KOPT-K1 (cell line): ENCODE results near the gene OR5K2.

Source experiments
- H3K27ac ChIP-seq: fragments of 200-600 bp; sonication (generic); 2 replicates; pipeline ENCODE4 v1.5.1; 2016; ENCODE audit warnings: antibody characterized with exemption, mild to moderate bottlenecking, low read depth, low read length; ENCODE audit not compliant: poor library complexity, severe bottlenecking
- H3K36me3 ChIP-seq: fragments of 200-600 bp; sonication (generic); 2 replicates; pipeline ENCODE4 v1.5.1; 2017; ENCODE audit warnings: antibody characterized with exemption, mild to moderate bottlenecking, low read length, moderate library complexity; ENCODE audit not compliant: insufficient read depth
- H3K9me3 ChIP-seq: fragments of 200-600 bp; sonication (generic); 2 replicates; pipeline ENCODE4 v1.5.1; 2017; ENCODE audit warnings: antibody characterized with exemption, low read length, mild to moderate bottlenecking; ENCODE audit not compliant: insufficient read depth, poor library complexity, severe bottlenecking

The OR5K2 gene

DNA sequence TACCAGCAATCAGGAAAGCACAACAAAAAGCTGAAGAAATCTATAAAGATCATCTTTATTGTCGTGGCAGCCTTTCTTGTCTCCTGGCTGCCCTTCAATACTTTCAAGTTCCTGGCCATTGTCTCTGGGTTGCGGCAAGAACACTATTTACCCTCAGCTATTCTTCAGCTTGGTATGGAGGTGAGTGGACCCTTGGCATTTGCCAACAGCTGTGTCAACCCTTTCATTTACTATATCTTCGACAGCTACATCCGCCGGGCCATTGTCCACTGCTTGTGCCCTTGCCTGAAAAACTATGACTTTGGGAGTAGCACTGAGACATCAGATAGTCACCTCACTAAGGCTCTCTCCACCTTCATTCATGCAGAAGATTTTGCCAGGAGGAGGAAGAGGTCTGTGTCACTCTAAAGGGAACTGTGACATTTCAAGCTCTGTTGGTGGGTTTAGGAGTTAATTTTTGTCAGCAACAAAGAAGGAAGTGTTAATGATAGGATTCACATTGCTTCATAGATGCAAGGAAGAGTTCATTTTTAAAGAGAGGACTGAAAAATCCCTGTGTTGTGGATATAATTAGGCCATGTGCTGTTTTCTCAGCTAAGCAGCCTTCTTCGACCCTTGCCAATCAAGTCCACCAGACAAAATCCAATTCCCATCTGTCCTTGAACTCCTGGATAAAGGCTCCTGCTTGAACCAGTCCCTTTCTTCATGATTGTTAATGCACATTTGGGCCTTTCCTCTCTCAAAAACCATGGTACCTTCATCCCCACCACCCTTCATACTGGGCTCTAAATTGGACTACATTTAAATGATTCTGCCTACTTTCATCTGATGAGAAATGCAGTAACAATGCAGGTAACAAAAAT lies 35.5 kb downstream of the OR5K2 start:
- Histone ChIP-seq H3K27ac (no peak overlapping the region), H3K36me3 (no peaks in the 10 kb centered on the region), H3K9me3 (no peaks in the 10 kb centered on the region)

DNA sequence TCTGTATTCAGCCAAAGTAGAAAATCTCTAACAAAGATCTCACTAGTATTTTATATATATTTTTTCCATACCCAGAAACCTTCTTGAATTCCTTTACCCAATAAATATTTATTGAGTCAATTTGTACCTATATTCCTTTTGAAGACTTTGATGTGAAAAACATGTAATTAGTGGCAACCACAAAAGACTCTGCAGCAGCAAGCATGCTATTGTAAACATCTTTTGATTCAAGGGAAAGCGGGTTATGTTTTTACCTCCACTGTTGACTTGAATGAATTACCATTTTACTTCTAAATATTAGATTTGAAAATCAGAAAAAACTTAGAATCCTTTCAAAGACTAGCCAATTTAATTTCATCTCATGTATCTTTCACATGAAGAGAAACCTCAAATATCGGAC lies 36.7 kb downstream of the OR5K2 start:
- Histone ChIP-seq H3K36me3 (no peaks in the 10 kb centered on the region), H3K9me3 (no peaks in the 10 kb centered on the region), H3K27ac (no peak overlapping the region)

DNA sequence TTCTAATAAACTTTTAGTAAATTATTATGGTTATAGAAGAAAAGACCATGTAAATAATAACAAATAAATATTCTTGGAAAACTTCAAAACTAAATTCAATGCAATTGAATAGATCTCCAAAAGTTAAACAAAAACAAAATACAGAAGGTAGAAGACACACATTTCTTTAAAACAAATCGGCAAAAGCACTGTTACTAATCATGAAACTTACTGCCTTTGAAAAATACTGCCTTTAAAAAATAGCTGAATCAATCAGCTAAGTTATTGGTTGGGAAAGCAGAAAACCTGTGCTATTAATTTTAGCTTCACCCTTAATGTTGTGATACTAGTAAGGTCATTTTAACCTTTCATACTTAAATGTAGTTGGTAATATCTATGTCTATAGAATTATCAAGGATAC lies 37.3 kb downstream of the OR5K2 start:
- no peaks in the 10 kb centered on the region for H3K9me3 ChIP-seq
- no peak overlapping the region for H3K27ac ChIP-seq
- no peaks in the 10 kb centered on the region for H3K36me3 ChIP-seq

DNA sequence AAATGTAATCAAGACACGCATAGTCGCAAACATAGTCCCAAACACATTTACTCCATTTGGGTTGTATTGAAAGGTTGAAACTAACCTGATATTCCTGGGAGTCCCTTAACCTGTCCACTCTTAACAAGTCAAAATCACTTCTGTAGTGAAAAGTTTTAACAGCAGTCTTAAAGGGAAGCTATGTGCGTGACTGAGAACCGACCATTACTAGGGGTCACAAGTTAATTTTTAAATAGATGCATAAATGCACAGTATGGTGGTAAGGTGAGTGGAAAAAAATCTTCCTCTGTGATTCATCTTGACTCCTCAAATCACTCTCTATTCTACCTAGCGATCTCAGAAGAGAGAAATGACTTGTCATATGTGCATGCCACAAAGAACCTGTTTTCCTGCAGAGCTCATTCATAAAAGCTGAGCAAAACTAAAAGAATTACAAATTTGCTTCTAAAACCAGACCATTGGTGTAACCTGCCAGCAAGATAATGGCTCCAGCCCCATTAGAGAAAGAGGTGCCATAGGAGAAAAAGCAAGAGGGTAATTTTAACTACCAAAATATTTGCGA lies 39.1 kb downstream of the OR5K2 start:
- H3K9me3 ChIP-seq = no peaks in the 10 kb centered on the region
- H3K27ac ChIP-seq = no peak overlapping the region
- H3K36me3 ChIP-seq = no peaks in the 10 kb centered on the region

DNA sequence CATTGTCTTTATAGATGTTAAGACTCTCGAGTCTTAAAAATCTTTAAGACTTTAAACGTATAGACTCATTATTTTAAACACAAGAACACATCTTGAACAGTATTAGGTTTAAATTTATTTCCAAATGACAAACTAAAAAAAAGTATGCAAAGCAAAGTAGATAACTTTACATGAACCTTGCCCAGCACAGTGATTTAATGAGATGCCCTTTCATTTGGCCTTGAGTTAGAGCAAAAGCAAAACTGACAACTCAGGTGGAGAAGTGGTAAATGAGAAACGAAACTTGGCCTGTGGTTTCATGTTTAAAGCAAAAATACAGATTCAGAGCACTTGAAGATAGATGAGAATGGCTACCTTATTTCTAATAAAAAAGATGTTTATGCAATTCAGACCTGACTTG lies 42.9 kb downstream of the OR5K2 start:
- Histone ChIP-seq H3K9me3 (no peaks in the 10 kb centered on the region), H3K36me3 (no peaks in the 10 kb centered on the region), H3K27ac (no peak overlapping the region)

DNA sequence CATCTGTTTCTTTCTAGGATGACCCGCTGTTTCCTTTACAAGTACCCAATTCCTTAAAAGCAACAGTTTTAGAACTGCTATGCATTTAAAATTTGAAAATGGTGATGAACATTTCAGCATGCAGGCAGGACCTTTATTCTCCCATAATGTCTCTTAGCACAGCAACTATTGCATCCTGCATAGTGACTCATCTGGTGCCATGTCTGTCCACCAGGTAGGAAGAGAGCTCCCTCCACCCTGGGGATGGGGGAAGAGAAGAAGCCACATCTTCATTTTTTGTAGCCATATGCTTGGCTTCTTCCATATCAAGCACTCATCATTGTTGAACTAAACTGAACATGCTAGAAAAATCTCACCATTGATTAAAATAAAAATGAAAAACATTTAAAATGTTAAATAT lies 44.2 kb downstream of the OR5K2 start:
- Histone ChIP-seq H3K9me3 (no peaks in the 10 kb centered on the region), H3K27ac (no peak overlapping the region), H3K36me3 (no peaks in the 10 kb centered on the region)

DNA sequence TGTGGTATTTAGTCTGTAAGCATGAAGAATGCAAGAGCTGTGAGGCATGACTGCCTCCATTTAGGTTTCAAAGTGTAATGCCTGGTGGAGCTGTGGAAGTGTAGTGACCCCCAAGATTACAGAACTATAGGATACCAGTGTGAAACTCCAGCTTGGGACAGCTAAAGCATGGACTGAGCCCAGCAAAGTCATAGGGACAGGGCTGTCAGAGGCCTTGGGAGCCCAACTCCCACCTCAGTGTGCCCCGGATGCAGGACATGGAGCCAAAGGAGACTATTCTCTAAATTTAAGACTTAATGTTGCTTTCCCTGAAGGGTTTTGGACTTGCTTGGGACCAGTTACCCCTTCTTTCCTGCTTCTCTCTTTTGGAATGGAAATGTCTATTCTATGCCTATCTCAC lies 45.1 kb downstream of the OR5K2 start:
- Histone ChIP-seq H3K27ac (no peak overlapping the region), H3K9me3 (no peaks in the 10 kb centered on the region), H3K36me3 (no peaks in the 10 kb centered on the region)

DNA sequence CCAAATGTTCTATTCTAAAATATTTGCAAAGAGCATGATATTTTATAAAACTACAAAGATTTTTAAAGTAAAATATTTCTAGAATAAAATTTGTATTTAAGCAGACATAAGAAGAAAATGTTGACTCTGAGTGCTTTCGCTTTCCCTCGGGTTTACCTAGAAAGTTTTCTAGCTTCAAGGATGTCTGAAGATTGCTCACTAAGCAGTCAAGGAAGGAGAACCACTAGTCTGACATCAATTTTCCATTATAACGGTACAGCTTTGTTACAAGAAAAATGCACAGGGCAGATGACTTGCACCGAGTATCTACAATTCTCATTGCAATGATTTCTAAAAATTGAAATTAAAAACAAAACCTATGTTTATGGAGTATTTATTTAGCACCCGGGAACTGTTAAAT lies 48.5 kb downstream of the OR5K2 start:
- no peaks in the 10 kb centered on the region for H3K9me3 ChIP-seq
- no peak overlapping the region for H3K27ac ChIP-seq
- no peaks in the 10 kb centered on the region for H3K36me3 ChIP-seq
